Duodenal mucosa (tissue), 2 donors: ENCODE data around the gene RNF19B.
A peak's percentile ranks its signal among the peaks of the same experiment; 100 is the strongest.

Experiments
- H3K27ac ChIP-seq: one replicate; pipeline ENCODE4 v1.7.0; 2013; ENCODE audit warnings: low read depth, low read length
- H3K27me3 ChIP-seq, 2 donors: one replicate each; pipeline ENCODE4 v1.7.0; 2013; ENCODE audit warnings: low read length in 2 of 2, control low read depth in 1 of 2; ENCODE audit not compliant: insufficient read depth in 2 of 2, control insufficient read depth in 1 of 2
- H3K36me3 ChIP-seq, 2 donors: one replicate each; pipeline ENCODE4 v1.7.0; 2013; ENCODE audit warnings: low read length in 2 of 2, control low read depth in 1 of 2; ENCODE audit not compliant: insufficient read depth in 2 of 2, control insufficient read depth in 1 of 2
- H3K4me1 ChIP-seq, 2 donors: one replicate each; pipeline ENCODE4 v1.7.0; 2013; ENCODE audit warnings: low read length in 2 of 2, control low read depth in 1 of 2; ENCODE audit not compliant: insufficient read depth in 2 of 2, control insufficient read depth in 1 of 2
- H3K4me3 ChIP-seq, 2 donors: one replicate each; pipeline ENCODE4 v1.7.0; 2013; ENCODE audit warnings: low read length in 2 of 2, low read depth in 1 of 2
- H3K9ac ChIP-seq, 2 donors: one replicate each; pipeline ENCODE4 v1.7.0; 2013; ENCODE audit warnings: low read length in 2 of 2, low read depth in 1 of 2
- H3K9me3 ChIP-seq, 2 donors: one replicate each; pipeline ENCODE4 v1.7.0; 2013; ENCODE audit warnings: low read length in 2 of 2, control low read depth in 1 of 2; ENCODE audit not compliant: control insufficient read depth in 1 of 2

Gene RNF19B

GRCh38 chr1:32898056-32898455 lies 66.6 kb downstream of the RNF19B start:
- Histone ChIP-seq H3K9ac (no peak overlapping the region), H3K27me3 (no peaks in the 10 kb centered on the region)

GRCh38 chr1:32897082-32898049 lies 67.2 kb downstream of the RNF19B start:
- H3K4me3 ChIP-seq = no peak overlapping the region
- H3K27me3 ChIP-seq = peaks cover 0 to 4% of the 10 kb centered on the region in 2 donors
- no peaks in the 10 kb centered on the region for H3K9me3 ChIP-seq
- H3K9ac ChIP-seq = no peak overlapping the region
- H3K27ac ChIP-seq = no peak overlapping the region
- H3K36me3 ChIP-seq = peaks cover 11 to 36% of the 10 kb centered on the region in 2 donors
- peaks cover 5 to 13% of the 10 kb centered on the region in 2 donors for H3K4me1 ChIP-seq

More at GRCh38 chr1:32898056-32898455, 66.6 kb downstream of the RNF19B start:
- Histone ChIP-seq H3K36me3 (peaks cover 11 to 36% of the 10 kb centered on the region in 2 donors), H3K9me3 (no peaks in the 10 kb centered on the region), H3K4me3 (no peak overlapping the region), H3K4me1 (peaks cover 5 to 11% of the 10 kb centered on the region in 2 donors), H3K27ac (no peak overlapping the region)

DNA sequence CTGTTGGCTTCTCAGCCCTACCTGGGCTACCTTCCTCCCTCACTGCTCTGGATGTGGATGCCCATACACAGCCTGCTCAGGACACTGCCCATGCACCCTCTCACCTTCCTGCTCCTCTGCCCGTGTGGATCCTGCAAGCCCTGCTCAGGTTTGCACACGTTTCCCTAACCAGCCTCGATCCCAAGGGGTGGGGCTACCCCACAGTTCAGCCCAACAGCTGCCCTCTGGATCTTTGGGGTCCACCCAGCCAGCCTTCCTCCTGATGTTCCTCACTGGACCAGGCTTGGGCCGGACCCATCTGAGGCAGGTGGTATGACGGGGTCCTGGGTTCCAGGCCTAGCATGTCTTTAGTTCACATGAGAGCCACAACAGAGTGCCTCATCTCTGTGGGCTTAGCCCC lies 68.2 kb downstream of the RNF19B start:
- Histone ChIP-seq H3K4me3 (no peak overlapping the region), H3K36me3 (peaks cover 11 to 36% of the 10 kb centered on the region in 2 donors), H3K27me3 (peaks cover 6 to 8% of the 10 kb centered on the region in 2 donors), H3K27ac (no peak overlapping the region), H3K9ac (no peak overlapping the region), H3K9me3 (no peaks in the 10 kb centered on the region), H3K4me1 (peaks cover 5 to 11% of the 10 kb centered on the region in 2 donors)

DNA sequence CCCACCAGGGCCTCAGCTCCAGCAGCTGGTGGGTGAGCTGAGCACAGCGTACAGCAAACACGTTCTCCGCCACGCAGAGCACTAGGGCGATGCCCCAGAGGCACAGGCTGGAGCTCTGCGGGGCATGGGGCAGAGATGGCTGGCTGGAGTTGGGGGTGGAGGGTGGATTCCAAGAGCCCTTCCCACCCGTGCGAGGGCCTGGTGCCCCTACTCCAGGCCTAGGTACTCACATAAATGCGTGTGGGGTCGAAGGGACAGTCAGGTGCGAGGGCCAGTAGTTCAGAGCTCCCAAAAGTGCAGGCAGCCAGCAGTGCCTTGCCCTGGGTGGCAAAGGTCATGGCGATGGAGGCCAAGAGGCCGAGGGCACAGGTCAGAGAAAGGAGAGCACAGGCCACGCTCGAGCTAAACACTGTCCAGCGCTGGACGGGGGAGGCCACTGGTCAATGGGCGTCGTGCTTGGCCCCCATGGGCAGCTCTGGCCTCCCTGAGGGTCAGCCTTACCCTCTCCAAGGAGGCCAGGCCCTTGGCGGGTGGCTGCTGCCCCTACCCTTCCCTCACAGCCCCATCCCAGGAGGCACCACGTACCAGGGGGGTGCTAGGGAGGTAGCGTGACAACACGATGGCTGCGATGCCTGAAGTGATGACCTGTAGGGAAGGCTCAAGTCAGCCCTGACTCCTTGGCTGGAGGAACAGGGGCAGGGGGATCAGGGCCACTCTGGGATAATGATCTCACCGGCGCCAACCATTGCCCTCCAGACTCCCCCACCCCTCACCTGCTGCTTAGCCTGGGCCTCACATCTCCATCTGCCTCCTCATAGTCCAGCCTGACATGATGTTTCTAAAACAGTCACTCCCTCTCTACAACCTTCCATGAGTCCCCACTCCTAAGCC lies 69.0 kb downstream of the RNF19B start:
- Histone ChIP-seq H3K36me3 (peaks cover 11 to 36% of the 10 kb centered on the region in 2 donors), H3K4me3 (no peak overlapping the region), H3K9ac (no peak overlapping the region), H3K9me3 (no peaks in the 10 kb centered on the region), H3K27me3 (peaks cover 6 to 12% of the 10 kb centered on the region in 2 donors), H3K4me1 (peaks cover 5 to 7% of the 10 kb centered on the region in 2 donors), H3K27ac (no peak overlapping the region)

DNA sequence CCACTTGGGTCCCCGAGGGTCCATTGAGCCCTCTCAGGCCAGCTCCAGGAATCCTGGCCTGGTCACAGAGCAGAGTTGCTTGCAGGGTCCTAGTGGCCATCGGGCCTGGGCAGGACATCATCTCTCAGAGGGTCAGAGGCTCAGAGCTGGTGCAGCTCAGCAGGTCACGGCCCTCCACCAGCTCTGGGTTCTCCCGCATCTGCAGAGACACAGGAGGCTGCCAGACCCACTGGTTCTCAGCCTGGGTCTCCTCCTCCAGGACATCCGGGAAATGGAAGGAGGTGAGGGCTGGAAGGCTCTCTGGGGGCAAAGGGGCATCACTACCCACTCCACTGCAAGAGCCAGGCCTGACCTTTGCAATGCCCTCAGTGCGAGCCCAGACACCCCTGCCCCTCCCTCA lies 69.9 kb downstream of the RNF19B start:
- Histone ChIP-seq H3K4me3 (no peak overlapping the region), H3K27me3 (peaks cover 6 to 12% of the 10 kb centered on the region in 2 donors), H3K9me3 (no peaks in the 10 kb centered on the region), H3K4me1 (peaks cover 4 to 5% of the 10 kb centered on the region in 2 donors), H3K27ac (no peak overlapping the region), H3K9ac (no peak overlapping the region), H3K36me3 (peaks cover 11 to 36% of the 10 kb centered on the region in 2 donors)

DNA sequence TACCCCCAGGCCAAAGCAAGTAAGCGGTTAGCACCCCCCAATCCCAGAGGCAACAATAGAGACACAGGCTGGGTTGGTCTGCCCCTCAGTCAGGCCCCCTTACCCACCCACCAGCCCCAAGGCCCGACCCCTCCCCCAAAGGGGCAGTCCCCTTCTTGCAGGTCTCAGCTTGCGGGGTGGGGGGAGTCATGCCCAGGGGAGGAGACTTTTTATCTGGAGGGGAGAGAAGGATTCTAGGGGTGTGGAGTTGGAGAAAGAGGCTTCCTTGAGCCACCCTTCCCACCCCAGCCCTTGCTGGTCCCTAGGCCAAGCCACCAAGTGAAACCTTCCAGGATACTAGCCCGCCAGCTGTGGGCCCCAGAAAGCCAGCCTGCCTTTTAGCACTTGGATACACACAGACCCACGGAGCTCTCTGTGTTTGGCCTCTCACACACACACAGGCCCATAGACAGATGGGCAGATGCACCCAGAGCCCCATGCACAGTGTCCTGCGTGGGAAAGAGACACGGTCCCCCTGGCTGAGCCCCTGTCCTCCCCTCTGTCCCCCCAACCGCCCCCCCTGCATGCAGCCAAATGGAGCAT lies 70.5 kb downstream of the RNF19B start:
- H3K9ac ChIP-seq = no peak overlapping the region
- H3K9me3 ChIP-seq = no peaks in the 10 kb centered on the region
- H3K27me3 ChIP-seq = peaks cover 6 to 12% of the 10 kb centered on the region in 2 donors
- no peak overlapping the region for H3K27ac ChIP-seq
- H3K4me1 ChIP-seq = peaks cover 4 to 5% of the 10 kb centered on the region in 2 donors
- peaks cover 11 to 36% of the 10 kb centered on the region in 2 donors for H3K36me3 ChIP-seq
- peak overlapping the region in 1 of 2 donors; percentile 54 for H3K4me3 ChIP-seq

DNA sequence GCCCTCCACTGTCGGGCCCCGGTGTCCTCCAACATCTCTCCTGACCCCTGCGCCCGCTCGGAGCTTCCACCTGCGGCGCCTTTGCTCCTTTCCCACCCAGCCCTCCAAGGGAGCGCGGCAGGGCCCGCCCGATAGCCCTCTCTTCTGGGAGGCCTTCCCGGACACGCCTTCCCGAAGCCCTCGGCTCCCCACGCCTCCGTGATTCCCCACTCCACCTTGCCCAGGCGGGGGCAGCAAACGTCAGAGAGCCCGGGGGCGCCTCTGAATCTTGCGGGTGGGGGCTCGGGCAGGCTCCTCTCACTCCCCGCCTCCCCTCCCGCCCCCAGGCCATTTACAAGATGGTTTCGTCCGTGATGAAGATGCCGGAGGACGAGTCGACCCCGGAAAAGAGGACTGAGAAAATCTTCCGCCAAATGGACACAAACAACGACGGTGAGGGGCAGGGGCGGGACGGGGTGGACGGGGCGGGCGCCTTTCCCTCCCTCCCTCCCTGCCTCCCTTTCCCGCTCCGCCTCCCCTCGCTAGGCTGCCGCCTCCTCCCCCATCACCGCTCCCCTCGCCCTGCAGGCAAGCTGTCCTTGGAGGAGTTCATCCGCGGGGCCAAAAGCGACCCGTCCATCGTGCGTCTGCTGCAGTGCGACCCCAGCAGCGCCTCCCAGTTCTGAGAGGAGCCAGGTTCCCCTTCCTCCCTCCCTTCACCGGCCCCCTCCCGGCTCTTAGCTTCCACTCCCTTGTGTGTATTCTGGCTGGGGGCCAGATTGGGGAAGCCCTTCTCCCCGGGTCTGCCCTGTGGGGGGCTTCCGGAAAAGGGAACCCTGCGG lies 71.2 kb downstream of the RNF19B start:
- Histone ChIP-seq H3K36me3 (peaks cover 7 to 30% of the 10 kb centered on the region in 2 donors), H3K27ac (no peak overlapping the region), H3K27me3 (peaks cover 9 to 12% of the 10 kb centered on the region in 2 donors), H3K9me3 (no peaks in the 10 kb centered on the region), H3K9ac (peak overlapping the region; percentile 25 to 38), H3K4me1 (peaks cover 4 to 5% of the 10 kb centered on the region in 2 donors), H3K4me3 (peak overlapping the region; percentile 54 to 55)

- peak overlapping the region in 1 of 2 donors; percentile 25 for H3K9ac ChIP-seq
- peaks cover 12 to 16% of the 10 kb centered on the region in 2 donors for H3K27me3 ChIP-seq
- peak overlapping the region; percentile 54 to 55 for H3K4me3 ChIP-seq
Measured at GRCh38 chr1:32892368-32893197, 72.0 kb downstream of the RNF19B start.

More at GRCh38 chr1:32892368-32893197, 72.0 kb downstream of the RNF19B start:
- Histone ChIP-seq H3K4me1 (peaks cover 4 to 5% of the 10 kb centered on the region in 2 donors), H3K27ac (no peak overlapping the region), H3K9me3 (no peaks in the 10 kb centered on the region), H3K36me3 (peaks cover 1 to 23% of the 10 kb centered on the region in 2 donors)
